ENCODE results near the gene PLCB4. TPM values are rescaled to one million over a fixed set of nuclear protein-coding genes. Genes with fewer than 3 reads are reported as not detected.

The PLCB4 gene
- total RNA-seq, 4 donors from 2014 or later, result 2.3 to 3.9 (median 3.3) TPM

- in situ Hi-C loops (cut with MboI; ENCODE audit: low sequenced_read_pairs in 4 of 4), result no loop called here
- intact Hi-C loops (cut with DNase I; ENCODE audit: low total_unique reads), result loop anchor here (10.0 kb wide), 1 partner anchor 120 kb away; no protein-coding TSS in a partner anchor
- no peak for TF ChIP-seq CTCF (IDR thresholded peaks at IDR 0.05 in 4 of 5, conservative IDR thresholded peaks at IDR 0.05 in 1 of 5)
- TF ChIP-seq POLR2A (IDR thresholded peaks at IDR 0.05), result no peak
- H3K27ac ChIP-seq, result peak overlapping the region in 3 of 4 donors; percentile 5 to 31 (median 29)
- H3K4me3 ChIP-seq, result no peak overlapping the region
- H3K27me3 ChIP-seq, result no peaks in the 10 kb centered on the region
- H3K4me1 ChIP-seq, result peaks cover 11 to 16% of the 10 kb centered on the region in 2 donors
- H3K36me3 ChIP-seq, result no peaks in the 10 kb centered on the region
- H3K9me3 ChIP-seq, result no peaks in the 10 kb centered on the region
- DNase-seq, result peak in 1 of 2 donors; percentile 4
- peak; percentile 27 to 54 for ATAC-seq
Observed at GRCh38 chr20:9344083-9344920, 275.4 kb downstream of the PLCB4 start.

GRCh38 chr20:9348316-9348715 lies 279.4 kb downstream of the PLCB4 start:
- in situ Hi-C loops (cut with MboI; ENCODE audit: low sequenced_read_pairs in 4 of 4), result no loop called here
- no peak for TF ChIP-seq CTCF (IDR thresholded peaks at IDR 0.05 in 4 of 5, conservative IDR thresholded peaks at IDR 0.05 in 1 of 5)
- no peak for TF ChIP-seq POLR2A (IDR thresholded peaks at IDR 0.05)
- Histone ChIP-seq H3K27me3 (no peaks in the 10 kb centered on the region), H3K27ac (no peak overlapping the region), H3K4me3 (no peak overlapping the region), H3K9me3 (no peaks in the 10 kb centered on the region), H3K4me1 (peaks cover 11 to 19% of the 10 kb centered on the region in 2 donors), H3K36me3 (no peaks in the 10 kb centered on the region)
- ATAC-seq (no peak), DNase-seq (no peak)
- intact Hi-C loops (cut with DNase I; ENCODE audit: low total_unique reads), result loop anchor here (10.0 kb wide), 1 partner anchor 124 kb away; no protein-coding TSS in a partner anchor

- Histone ChIP-seq H3K4me1 (peaks cover 11 to 22% of the 10 kb centered on the region in 2 donors), H3K27me3 (no peaks in the 10 kb centered on the region), H3K27ac (no peak overlapping the region), H3K4me3 (no peak overlapping the region), H3K36me3 (no peaks in the 10 kb centered on the region), H3K9me3 (no peaks in the 10 kb centered on the region)
- ATAC-seq (no peak), DNase-seq (no peak)
- in situ Hi-C loops (cut with MboI; ENCODE audit: low sequenced_read_pairs in 4 of 4), result no loop called here
- TF ChIP-seq POLR2A (IDR thresholded peaks at IDR 0.05) (no peak), CTCF (IDR thresholded peaks at IDR 0.05 in 4 of 5, conservative IDR thresholded peaks at IDR 0.05 in 1 of 5) (no peak)
- intact Hi-C loops (cut with DNase I; ENCODE audit: low total_unique reads), result loop anchor here (10.0 kb wide), 1 partner anchor 124 kb away; no protein-coding TSS in a partner anchor
Observed at GRCh38 chr20:9348747-9349146, 279.9 kb downstream of the PLCB4 start.

GRCh38 chr20:9349249-9349648 lies 280.4 kb downstream of the PLCB4 start:
- Histone ChIP-seq H3K4me1 (peaks cover 8 to 19% of the 10 kb centered on the region in 2 donors), H3K4me3 (no peak overlapping the region), H3K27ac (no peak overlapping the region), H3K27me3 (no peaks in the 10 kb centered on the region), H3K9me3 (no peaks in the 10 kb centered on the region), H3K36me3 (no peaks in the 10 kb centered on the region)
- ATAC-seq (no peak), DNase-seq (no peak)
- intact Hi-C loops (cut with DNase I; ENCODE audit: low total_unique reads) (loop anchor here (10.0 kb wide), 1 partner anchor 124 kb away; no protein-coding TSS in a partner anchor), in situ Hi-C loops (cut with MboI; ENCODE audit: low sequenced_read_pairs in 4 of 4) (no loop called here)
- TF ChIP-seq POLR2A (IDR thresholded peaks at IDR 0.05), result no peak
- no peak for TF ChIP-seq CTCF (IDR thresholded peaks at IDR 0.05 in 4 of 5, conservative IDR thresholded peaks at IDR 0.05 in 1 of 5)

All from gastrocnemius medialis (tissue), 4 donors.